ENCODE results near the gene COMMD4. TPM values are rescaled to one million over a fixed set of nuclear protein-coding genes. Genes with fewer than 3 reads are reported as not detected.
"Not testable (repeated sequence)": the region's sequence is repeated elsewhere in the genome, so short reads cannot be mapped to it uniquely, and the experiment has no call there.

The COMMD4 gene
- total RNA-seq, 1 donor from 2014 or later, result 161 TPM

DNA sequence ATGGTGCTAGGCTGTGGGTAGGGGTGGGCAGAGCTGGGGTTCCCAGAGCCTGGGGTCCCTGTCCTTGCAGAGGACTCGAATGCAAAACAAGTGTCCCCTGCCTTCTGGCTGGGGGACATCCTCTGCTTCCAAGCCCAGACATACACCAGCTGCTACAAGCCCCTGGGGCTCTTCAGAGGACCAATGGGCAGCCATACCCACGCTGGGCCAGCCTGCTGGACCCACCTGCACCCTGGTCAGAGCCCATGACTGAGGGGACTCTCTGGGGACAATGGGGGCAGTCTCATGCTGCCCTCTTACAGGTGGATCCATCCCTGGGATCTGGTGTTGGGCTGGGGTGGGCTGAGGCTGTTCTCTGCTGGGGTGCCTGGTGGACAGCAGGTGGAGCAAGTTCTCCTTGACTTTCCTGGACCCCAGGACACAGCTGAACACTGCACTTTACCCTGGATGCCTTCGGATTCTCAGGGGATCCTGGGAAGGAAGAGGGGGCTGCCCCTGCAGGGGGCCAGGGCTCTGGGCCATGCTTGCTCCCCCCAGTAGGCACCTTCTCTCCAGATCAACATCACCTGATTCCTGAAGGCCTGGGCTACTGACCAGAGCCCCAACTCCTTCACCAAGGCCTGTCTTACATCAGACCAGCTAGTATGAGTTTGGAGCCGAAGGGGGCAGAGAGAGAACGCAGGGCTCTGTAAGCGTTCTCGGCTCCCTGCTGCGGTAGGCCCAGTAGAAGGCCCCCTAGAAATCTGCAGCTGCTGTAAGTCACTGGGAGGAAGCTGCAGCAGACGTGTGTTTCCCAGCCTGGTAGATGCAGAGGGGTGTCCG, 7.2 kb upstream of the COMMD4 start:
- no peak overlapping the region for H3K4me3 Mint-ChIP-seq
- no peak overlapping the region for H3K27ac Mint-ChIP-seq (ENCODE audit: unreplicated experiment)
- no peaks in the 10 kb centered on the region for H3K36me3 Mint-ChIP-seq (ENCODE audit: low read depth)
- no peaks in the 10 kb centered on the region for H3K9me3 Mint-ChIP-seq
- TF ChIP-seq, protein P1, sequence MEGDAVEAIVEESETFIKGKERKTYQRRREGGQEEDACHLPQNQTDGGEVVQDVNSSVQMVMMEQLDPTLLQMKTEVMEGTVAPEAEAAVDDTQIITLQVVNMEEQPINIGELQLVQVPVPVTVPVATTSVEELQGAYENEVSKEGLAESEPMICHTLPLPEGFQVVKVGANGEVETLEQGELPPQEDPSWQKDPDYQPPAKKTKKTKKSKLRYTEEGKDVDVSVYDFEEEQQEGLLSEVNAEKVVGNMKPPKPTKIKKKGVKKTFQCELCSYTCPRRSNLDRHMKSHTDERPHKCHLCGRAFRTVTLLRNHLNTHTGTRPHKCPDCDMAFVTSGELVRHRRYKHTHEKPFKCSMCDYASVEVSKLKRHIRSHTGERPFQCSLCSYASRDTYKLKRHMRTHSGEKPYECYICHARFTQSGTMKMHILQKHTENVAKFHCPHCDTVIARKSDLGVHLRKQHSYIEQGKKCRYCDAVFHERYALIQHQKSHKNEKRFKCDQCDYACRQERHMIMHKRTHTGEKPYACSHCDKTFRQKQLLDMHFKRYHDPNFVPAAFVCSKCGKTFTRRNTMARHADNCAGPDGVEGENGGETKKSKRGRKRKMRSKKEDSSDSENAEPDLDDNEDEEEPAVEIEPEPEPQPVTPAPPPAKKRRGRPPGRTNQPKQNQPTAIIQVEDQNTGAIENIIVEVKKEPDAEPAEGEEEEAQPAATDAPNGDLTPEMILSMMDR (conservative IDR thresholded peaks at IDR 0.05), result no peak
- no peaks in the 10 kb centered on the region for H3K4me1 Mint-ChIP-seq
- H3K27me3 Mint-ChIP-seq (ENCODE audit: low read depth), result no peaks in the 10 kb centered on the region
- no peak for DNase-seq (ENCODE audit: low read depth, low spot score)

DNA sequence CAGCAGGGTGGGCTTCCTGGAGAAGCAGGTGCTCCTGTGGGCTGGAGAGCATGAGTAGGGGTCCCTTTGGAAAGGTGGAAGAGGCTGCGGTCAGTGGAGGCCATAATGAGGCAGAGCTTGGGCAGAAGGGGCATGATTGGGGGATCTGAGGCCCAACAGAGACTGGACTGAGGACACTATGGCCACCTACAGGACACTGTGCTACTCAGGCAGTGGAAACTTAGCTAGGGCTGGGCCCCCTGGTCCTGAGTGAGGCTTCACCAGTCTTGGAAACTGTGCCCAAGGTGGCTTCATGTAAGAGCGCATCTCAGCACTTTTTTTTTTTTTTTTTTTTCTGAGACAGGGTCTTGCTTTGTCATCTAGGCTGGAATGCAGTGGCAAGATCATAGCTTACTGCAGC, 6.3 kb upstream of the COMMD4 start:
- Mint-ChIP-seq H3K9me3 (no peaks in the 10 kb centered on the region), H3K4me1 (no peaks in the 10 kb centered on the region), H3K27me3 (ENCODE audit: low read depth) (no peaks in the 10 kb centered on the region), H3K36me3 (ENCODE audit: low read depth) (no peaks in the 10 kb centered on the region), H3K27ac (ENCODE audit: unreplicated experiment) (no peak overlapping the region), H3K4me3 (no peak overlapping the region)
- TF ChIP-seq, protein P1 (conservative IDR thresholded peaks at IDR 0.05), result no peak
- no peak for DNase-seq (ENCODE audit: low read depth, low spot score)

DNA sequence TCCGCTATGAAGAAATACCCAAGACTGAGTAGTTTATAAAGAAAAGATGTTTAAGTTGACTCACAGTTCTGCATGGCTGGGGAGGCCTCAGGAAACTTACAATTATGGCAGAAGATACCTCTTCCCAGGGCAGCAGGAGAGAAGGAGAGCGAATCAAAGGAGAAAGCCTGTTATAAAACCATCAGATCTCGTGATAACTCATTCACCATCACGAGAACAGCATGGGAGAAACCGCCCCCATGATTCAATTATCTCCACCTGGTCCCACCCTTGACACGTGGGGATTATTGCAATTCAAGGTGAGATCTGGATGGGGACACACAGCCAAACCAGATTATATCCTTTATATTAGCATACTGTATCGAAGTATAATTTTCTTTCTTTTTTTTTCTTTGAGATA, 3.8 kb upstream of the COMMD4 start:
- H3K4me1 Mint-ChIP-seq, result peaks cover 19% of the 10 kb centered on the region
- H3K9me3 Mint-ChIP-seq; H3K27me3 Mint-ChIP-seq (ENCODE audit: low read depth); H3K36me3 Mint-ChIP-seq (ENCODE audit: low read depth); DNase-seq (ENCODE audit: low read depth, low spot score); H3K27ac Mint-ChIP-seq (ENCODE audit: unreplicated experiment): not testable (repeated sequence)
- H3K4me3 Mint-ChIP-seq, result peak overlapping the region; percentile 29

DNA sequence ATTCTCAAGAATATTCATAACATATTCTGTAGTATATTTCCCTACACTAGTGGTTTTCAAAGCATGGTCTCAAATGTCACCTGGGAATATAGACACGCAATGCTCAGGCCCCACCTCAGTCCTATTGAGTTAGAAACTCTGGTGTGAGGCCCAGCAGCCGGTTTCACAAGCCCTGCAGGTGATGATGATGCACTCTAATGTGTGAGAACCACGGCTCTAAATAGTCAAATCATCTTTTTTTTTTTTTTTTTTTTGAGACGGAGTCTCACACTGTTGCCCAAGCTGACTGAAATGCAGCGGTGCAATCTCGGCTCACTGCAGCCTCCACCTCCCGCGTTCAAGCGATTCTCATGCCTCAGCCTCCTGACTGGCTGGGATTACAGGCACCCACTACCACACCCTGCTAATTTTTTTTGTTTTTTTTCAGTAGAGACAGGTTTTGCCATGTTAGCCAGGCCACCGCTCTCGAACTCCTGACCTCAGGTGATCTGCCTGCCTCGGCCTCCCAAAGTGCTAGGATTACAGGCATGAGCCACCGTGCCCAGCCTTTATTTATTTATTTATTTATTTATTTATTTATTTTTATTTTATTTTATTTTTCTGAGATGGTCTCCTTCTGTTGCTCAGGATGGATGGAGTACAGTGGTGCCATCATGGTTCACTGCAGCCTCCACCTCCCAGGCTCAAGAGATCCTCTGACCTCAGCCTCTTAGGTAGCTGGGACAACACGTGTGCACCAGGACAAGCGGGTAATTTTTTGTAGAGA, 2.0 kb upstream of the COMMD4 start:
- H3K4me1 Mint-ChIP-seq, result peaks cover 19% of the 10 kb centered on the region
- not testable (repeated sequence) for H3K4me3 Mint-ChIP-seq

DNA sequence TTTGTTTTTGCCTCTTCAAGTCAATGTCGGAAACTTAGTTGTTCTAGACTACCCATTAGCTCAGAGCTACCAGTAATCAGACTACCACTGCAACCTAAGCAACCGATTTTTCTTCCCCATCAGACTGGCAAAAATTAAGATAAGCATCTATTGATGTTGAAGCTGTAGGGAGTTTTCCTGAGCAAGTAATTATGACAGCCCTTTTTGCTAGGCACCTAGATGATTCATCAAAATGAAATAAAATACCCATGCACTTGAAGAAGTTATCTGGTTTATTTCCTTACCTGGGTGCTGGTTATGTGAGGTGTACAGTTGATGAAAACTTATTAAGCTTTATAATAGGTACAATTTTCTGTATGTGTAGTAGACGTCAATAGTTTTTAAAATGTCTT, 554 bp upstream of the COMMD4 start:
- H3K4me1 Mint-ChIP-seq, result peaks cover 19% of the 10 kb centered on the region
- H3K27ac Mint-ChIP-seq (ENCODE audit: unreplicated experiment), result peak overlapping the region; percentile 99

More for the DNA sequence above, 2.0 kb upstream of the COMMD4 start:
- H3K9me3 Mint-ChIP-seq; H3K27me3 Mint-ChIP-seq (ENCODE audit: low read depth); H3K27ac Mint-ChIP-seq (ENCODE audit: unreplicated experiment); DNase-seq (ENCODE audit: low read depth, low spot score); H3K36me3 Mint-ChIP-seq (ENCODE audit: low read depth): not testable (repeated sequence)

DNA sequence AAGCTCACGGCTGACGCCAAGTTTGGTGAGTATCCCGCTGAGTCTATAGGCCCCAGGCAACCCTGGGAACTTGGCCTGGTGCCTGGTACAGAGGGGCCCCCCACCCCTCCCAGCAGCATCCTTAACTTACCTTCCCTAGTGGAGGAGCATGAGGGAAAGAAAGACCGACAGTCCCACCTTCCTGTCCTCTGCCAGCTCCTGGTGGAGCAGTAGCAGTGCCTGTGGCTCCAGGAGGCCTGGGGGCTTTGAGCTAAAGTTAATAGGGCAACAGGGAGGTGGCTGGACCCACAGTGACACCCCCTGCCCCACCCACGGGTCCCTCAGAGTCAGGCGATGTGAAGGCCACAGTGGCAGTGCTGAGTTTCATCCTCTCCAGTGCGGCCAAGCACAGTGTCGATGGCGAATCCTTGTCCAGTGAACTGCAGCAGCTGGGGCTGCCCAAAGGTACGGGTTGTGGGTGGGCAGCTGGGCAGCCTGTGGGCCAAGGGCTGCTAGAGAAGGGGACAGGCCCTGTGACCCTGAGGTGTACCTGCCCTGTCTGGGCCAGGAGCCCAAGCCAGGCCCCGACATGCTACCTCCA, 2.9 kb downstream of the COMMD4 start:
- Mint-ChIP-seq H3K27ac (ENCODE audit: unreplicated experiment) (peak overlapping the region; percentile 57), H3K4me3 (no peak overlapping the region), H3K4me1 (peaks cover 19% of the 10 kb centered on the region), H3K36me3 (ENCODE audit: low read depth) (no peaks in the 10 kb centered on the region), H3K27me3 (ENCODE audit: low read depth) (peaks cover 5% of the 10 kb centered on the region), H3K9me3 (no peaks in the 10 kb centered on the region)
- DNase-seq (ENCODE audit: low read depth, low spot score), result no peak
- TF ChIP-seq, protein P1 (conservative IDR thresholded peaks at IDR 0.05), result no peak

More for the DNA sequence above, 554 bp upstream of the COMMD4 start:
- TF ChIP-seq, protein P1 (conservative IDR thresholded peaks at IDR 0.05), result no peak
- peaks cover 5% of the 10 kb centered on the region for H3K27me3 Mint-ChIP-seq (ENCODE audit: low read depth)
- H3K4me3 Mint-ChIP-seq, result peak overlapping the region; percentile 100
- H3K9me3 Mint-ChIP-seq, result no peaks in the 10 kb centered on the region
- no peak for DNase-seq (ENCODE audit: low read depth, low spot score)
- H3K36me3 Mint-ChIP-seq (ENCODE audit: low read depth), result no peaks in the 10 kb centered on the region

Data from neural crest cell (in vitro differentiated cells).